Activated CD8-positive, alpha-beta memory T cell treated with anti-CD3 and anti-CD28 coated beads, Interleukin-2, amount 10 ng/mL, durations not matched to agents 7 days and 5 days (primary cell): ENCODE results near the gene CACNG7. TPM values are rescaled to one million over a fixed set of nuclear protein-coding genes. Genes with fewer than 3 reads are reported as not detected.

Source experiments
- ATAC-seq: fragments of 150-1000 bp; cut with Tn5 transposase; one replicate; pipeline ENCODE4 v1.10.0; 2021; ENCODE audit warnings: moderate library complexity
- CTCF ChIA-PET: fragments of 350-600 bp; sonication (Branson Sonifier 250); formaldehyde crosslinking; loops from one replicate; lab custom pipeline; 2021; ENCODE audit warnings: antibody characterized with exemption; lab: Charles Lee
- DNase-seq: peaks from one replicate; pipeline ENCODE4 v3.0.0-alpha.2; 2020
- H3K27ac Mint-ChIP-seq: one replicate; pipeline ENCODE4 v1.8.0; 2021; ENCODE audit warnings: mild to moderate bottlenecking, mixed read lengths
- H3K27me3 Mint-ChIP-seq: one replicate; pipeline ENCODE4 v1.8.0; 2021; ENCODE audit warnings: mixed read lengths
- H3K36me3 Mint-ChIP-seq: one replicate; pipeline ENCODE4 v1.8.0; 2021; ENCODE audit warnings: mild to moderate bottlenecking, mixed read lengths
- H3K4me1 Mint-ChIP-seq: one replicate; pipeline ENCODE4 v1.8.0; 2021; ENCODE audit warnings: mixed read lengths
- H3K4me3 Mint-ChIP-seq: one replicate; pipeline ENCODE4 v1.8.0; 2021; ENCODE audit warnings: mild to moderate bottlenecking, moderate library complexity, mixed read lengths
- H3K9me3 Mint-ChIP-seq: one replicate; pipeline ENCODE4 v1.8.0; 2022; ENCODE audit warnings: low read depth, mixed read lengths
- total RNA-seq, 2 experiments: library from RNA; stranded (reverse); gene quantifications; one replicate each; pipeline ENCODE4 v1.2.3, GENCODE V29; 2021

CACNG7 gene
- total RNA-seq, 2 experiments from 2014 or later = not detected

- peak; percentile 67 for DNase-seq
- H3K9me3 Mint-ChIP-seq = no peaks in the 10 kb centered on the region
Observed at GRCh38 chr19:53881482-53882390, 27.3 kb upstream of the CACNG7 start, which contains the start of gene PRKCG. TSS of gene PRKCG (plus strand) at chr19:53882197. CDS start at chr19:53882495, 298 bp downstream.

GRCh38 chr19:53882391-53883050, 26.6 kb upstream of the CACNG7 start:
- ATAC-seq (no peak), DNase-seq (no peak)
- H3K4me1 Mint-ChIP-seq = peaks cover 12% of the 10 kb centered on the region
- no peak overlapping the region for H3K4me3 Mint-ChIP-seq
- H3K27ac Mint-ChIP-seq = no peak overlapping the region
- H3K9me3 Mint-ChIP-seq = no peaks in the 10 kb centered on the region
- no peaks in the 10 kb centered on the region for H3K36me3 Mint-ChIP-seq
- CTCF ChIA-PET = interaction anchor here (0.8 to 2.1 kb wide), 14 partner anchors 9 to 458 kb away, joined by 3 to 13 read pairs (median 5); partner anchors contain the start of gene MYADM
- peaks cover 34% of the 10 kb centered on the region for H3K27me3 Mint-ChIP-seq

More at GRCh38 chr19:53881482-53882390, 27.3 kb upstream of the CACNG7 start, which contains the start of gene PRKCG:
- Mint-ChIP-seq H3K4me3 (no peak within 1 kb of the TSS), H3K27ac (no peak within 1 kb of the TSS), H3K27me3 (peaks cover 34% of the 10 kb centered on the region), H3K36me3 (peaks cover 4% of the 10 kb centered on the region), H3K4me1 (peaks cover 20% of the 10 kb centered on the region)
- ATAC-seq = peak; percentile 46
- CTCF ChIA-PET = interaction anchor here (0.8 to 2.1 kb wide), 17 partner anchors 8 to 457 kb away, joined by 3 to 13 read pairs (median 4); partner anchors contain the start of gene MYADM

- H3K4me3 Mint-ChIP-seq = no peak overlapping the region
- no peaks in the 10 kb centered on the region for H3K9me3 Mint-ChIP-seq
- H3K36me3 Mint-ChIP-seq = no peaks in the 10 kb centered on the region
- ATAC-seq (no peak), DNase-seq (no peak)
- H3K27ac Mint-ChIP-seq = no peak overlapping the region
- peaks cover 10% of the 10 kb centered on the region for H3K4me1 Mint-ChIP-seq
- CTCF ChIA-PET = interaction anchor here (0.6 to 2.1 kb wide), 5 partner anchors 30 to 1585 kb away, joined by 3 to 11 read pairs (median 3); no protein-coding TSS in a partner anchor
- peaks cover 34% of the 10 kb centered on the region for H3K27me3 Mint-ChIP-seq
Observed at GRCh38 chr19:53883231-53883661, 25.8 kb upstream of the CACNG7 start.

- Mint-ChIP-seq H3K27ac (no peak overlapping the region), H3K4me3 (no peak overlapping the region), H3K9me3 (no peaks in the 10 kb centered on the region), H3K36me3 (no peaks in the 10 kb centered on the region), H3K4me1 (peaks cover 9% of the 10 kb centered on the region), H3K27me3 (peaks cover 34% of the 10 kb centered on the region)
- ATAC-seq (no peak), DNase-seq (no peak)
- CTCF ChIA-PET = interaction anchor here (0.6 to 2.1 kb wide), 5 partner anchors 30 to 1584 kb away, joined by 3 to 11 read pairs (median 3); no protein-coding TSS in a partner anchor
Observed at GRCh38 chr19:53883741-53884140, 25.3 kb upstream of the CACNG7 start.

- Mint-ChIP-seq H3K27me3 (peaks cover 30% of the 10 kb centered on the region), H3K36me3 (no peaks in the 10 kb centered on the region), H3K4me1 (peaks cover 6% of the 10 kb centered on the region), H3K4me3 (no peak overlapping the region), H3K9me3 (no peaks in the 10 kb centered on the region), H3K27ac (no peak overlapping the region)
- CTCF ChIA-PET = interaction anchor here (1.0 to 1.6 kb wide), 3 partner anchors 43 to 140 kb away, joined by 3 to 4 read pairs (median 4); no protein-coding TSS in a partner anchor
- ATAC-seq (no peak), DNase-seq (no peak)
Observed at GRCh38 chr19:53884256-53884655, 24.8 kb upstream of the CACNG7 start.

- Mint-ChIP-seq H3K36me3 (no peaks in the 10 kb centered on the region), H3K9me3 (no peaks in the 10 kb centered on the region), H3K4me1 (peaks cover 9% of the 10 kb centered on the region), H3K27ac (no peak overlapping the region), H3K27me3 (peaks cover 30% of the 10 kb centered on the region), H3K4me3 (no peak overlapping the region)
- DNase-seq = no peak
- CTCF ChIA-PET = interaction anchor here (1.0 to 1.6 kb wide), 3 partner anchors 9 to 139 kb away, joined by 4 to 5 read pairs (median 4); no protein-coding TSS in a partner anchor
- no peak for ATAC-seq
Observed at GRCh38 chr19:53885036-53885435, 24.0 kb upstream of the CACNG7 start.

GRCh38 chr19:53892301-53892980, 16.6 kb upstream of the CACNG7 start:
- ATAC-seq = no peak
- Mint-ChIP-seq H3K27ac (no peak overlapping the region), H3K36me3 (no peaks in the 10 kb centered on the region), H3K4me3 (no peak overlapping the region), H3K27me3 (peaks cover 12% of the 10 kb centered on the region), H3K9me3 (no peaks in the 10 kb centered on the region), H3K4me1 (peaks cover 5% of the 10 kb centered on the region)
- no peak for DNase-seq
- CTCF ChIA-PET = no interaction called here

GRCh38 chr19:53892981-53893325, 16.1 kb upstream of the CACNG7 start:
- H3K9me3 Mint-ChIP-seq = no peaks in the 10 kb centered on the region
- H3K27me3 Mint-ChIP-seq = peaks cover 16% of the 10 kb centered on the region
- DNase-seq (no peak), ATAC-seq (no peak)
- no peak overlapping the region for H3K4me3 Mint-ChIP-seq
- H3K36me3 Mint-ChIP-seq = no peaks in the 10 kb centered on the region
- no peak overlapping the region for H3K27ac Mint-ChIP-seq
- CTCF ChIA-PET = no interaction called here
- H3K4me1 Mint-ChIP-seq = peaks cover 5% of the 10 kb centered on the region

GRCh38 chr19:53894707-53895106, 14.4 kb upstream of the CACNG7 start:
- ATAC-seq = no peak
- CTCF ChIA-PET = interaction anchor here (0.6 kb wide), 1 partner anchor 19 kb away, joined by 4 read pairs; no protein-coding TSS in a partner anchor
- no peak overlapping the region for H3K4me3 Mint-ChIP-seq
- H3K9me3 Mint-ChIP-seq = no peaks in the 10 kb centered on the region
- H3K36me3 Mint-ChIP-seq = no peaks in the 10 kb centered on the region
- peaks cover 5% of the 10 kb centered on the region for H3K4me1 Mint-ChIP-seq
- H3K27ac Mint-ChIP-seq = no peak overlapping the region
- no peak for DNase-seq
- peaks cover 25% of the 10 kb centered on the region for H3K27me3 Mint-ChIP-seq

- no peak overlapping the region for H3K4me3 Mint-ChIP-seq
- no peaks in the 10 kb centered on the region for H3K36me3 Mint-ChIP-seq
- peaks cover 25% of the 10 kb centered on the region for H3K27me3 Mint-ChIP-seq
- no peaks in the 10 kb centered on the region for H3K4me1 Mint-ChIP-seq
- CTCF ChIA-PET = no interaction called here
- no peaks in the 10 kb centered on the region for H3K9me3 Mint-ChIP-seq
- ATAC-seq = no peak
- DNase-seq = no peak
- no peak overlapping the region for H3K27ac Mint-ChIP-seq
Observed at GRCh38 chr19:53896682-53897081, 12.4 kb upstream of the CACNG7 start.

GRCh38 chr19:53897459-53897858, 11.6 kb upstream of the CACNG7 start:
- Mint-ChIP-seq H3K4me3 (no peak overlapping the region), H3K4me1 (no peaks in the 10 kb centered on the region), H3K27me3 (peaks cover 23% of the 10 kb centered on the region), H3K9me3 (no peaks in the 10 kb centered on the region), H3K27ac (no peak overlapping the region), H3K36me3 (no peaks in the 10 kb centered on the region)
- ATAC-seq = no peak
- DNase-seq = no peak
- CTCF ChIA-PET = interaction anchor here (1.0 to 1.3 kb wide), 3 partner anchors 9 to 126 kb away, joined by 3 to 4 read pairs (median 4); partner anchors contain the start of gene PRKCG

GRCh38 chr19:53898166-53898565, 10.9 kb upstream of the CACNG7 start:
- Mint-ChIP-seq H3K27ac (no peak overlapping the region), H3K4me3 (no peak overlapping the region), H3K4me1 (no peaks in the 10 kb centered on the region), H3K27me3 (peaks cover 24% of the 10 kb centered on the region), H3K9me3 (no peaks in the 10 kb centered on the region), H3K36me3 (no peaks in the 10 kb centered on the region)
- CTCF ChIA-PET = interaction anchor here (1.0 to 1.3 kb wide), 3 partner anchors 10 to 125 kb away, joined by 3 to 4 read pairs (median 4); partner anchors contain the start of gene PRKCG
- ATAC-seq (no peak), DNase-seq (no peak)
